ENCODE data around the gene CBARP.
A peak's percentile ranks its signal among the peaks of the same experiment; 100 is the strongest.

CBARP gene

DNA sequence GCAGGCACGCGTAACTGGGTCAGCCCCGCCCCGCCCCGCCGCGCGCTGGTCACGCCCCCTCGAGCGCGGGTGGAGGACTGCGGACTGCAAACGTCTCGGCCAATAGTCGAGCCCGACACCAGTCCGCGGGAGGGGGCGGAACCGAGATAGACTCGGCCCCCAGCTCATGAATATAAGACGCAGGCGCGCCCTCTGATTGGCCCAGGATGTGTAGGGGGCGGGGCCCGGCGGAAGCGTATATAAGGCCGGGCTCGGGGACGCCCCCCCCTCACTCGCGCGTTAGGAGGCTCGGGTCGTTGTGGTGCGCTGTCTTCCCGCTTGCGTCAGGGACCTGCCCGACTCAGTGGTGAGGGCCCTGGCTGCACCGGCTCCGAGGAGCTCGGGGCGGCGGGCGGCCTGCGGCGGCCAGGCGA is 31.3 kb upstream of the CBARP start, which contains the start of gene CIRBP:
Gene CIRBP, plus strand, starts transcription at position 268 of the 413 bp plus-strand sequence. CDS start 1,602 bp downstream, outside the sequence.
- Histone ChIP-seq H3K9me3 (ENCODE audit: severe bottlenecking) (no peaks in the 10 kb centered on the region), H3K36me3 (ENCODE audit: low read depth) (peaks cover 42% of the 10 kb centered on the region), H3K27me3 (ENCODE audit: insufficient read depth, poor library complexity, severe bottlenecking) (no peaks in the 10 kb centered on the region), H3K27ac (ENCODE audit: poor library complexity, severe bottlenecking) (peak within 1 kb of the TSS; percentile 97), H3K4me3 (ENCODE audit: severe bottlenecking) (peak within 1 kb of the TSS; percentile 82), H3K4me1 (ENCODE audit: insufficient read depth, poor library complexity, severe bottlenecking) (peaks cover 9% of the 10 kb centered on the region)
- TF ChIP-seq CTCF (IDR thresholded peaks at IDR 0.05; ENCODE audit: poor library complexity, severe bottlenecking): no peak
- DNase-seq (ENCODE audit: low spot score) (peak; percentile 98), ATAC-seq (ENCODE audit: low read depth) (peak; percentile 57)

DNA sequence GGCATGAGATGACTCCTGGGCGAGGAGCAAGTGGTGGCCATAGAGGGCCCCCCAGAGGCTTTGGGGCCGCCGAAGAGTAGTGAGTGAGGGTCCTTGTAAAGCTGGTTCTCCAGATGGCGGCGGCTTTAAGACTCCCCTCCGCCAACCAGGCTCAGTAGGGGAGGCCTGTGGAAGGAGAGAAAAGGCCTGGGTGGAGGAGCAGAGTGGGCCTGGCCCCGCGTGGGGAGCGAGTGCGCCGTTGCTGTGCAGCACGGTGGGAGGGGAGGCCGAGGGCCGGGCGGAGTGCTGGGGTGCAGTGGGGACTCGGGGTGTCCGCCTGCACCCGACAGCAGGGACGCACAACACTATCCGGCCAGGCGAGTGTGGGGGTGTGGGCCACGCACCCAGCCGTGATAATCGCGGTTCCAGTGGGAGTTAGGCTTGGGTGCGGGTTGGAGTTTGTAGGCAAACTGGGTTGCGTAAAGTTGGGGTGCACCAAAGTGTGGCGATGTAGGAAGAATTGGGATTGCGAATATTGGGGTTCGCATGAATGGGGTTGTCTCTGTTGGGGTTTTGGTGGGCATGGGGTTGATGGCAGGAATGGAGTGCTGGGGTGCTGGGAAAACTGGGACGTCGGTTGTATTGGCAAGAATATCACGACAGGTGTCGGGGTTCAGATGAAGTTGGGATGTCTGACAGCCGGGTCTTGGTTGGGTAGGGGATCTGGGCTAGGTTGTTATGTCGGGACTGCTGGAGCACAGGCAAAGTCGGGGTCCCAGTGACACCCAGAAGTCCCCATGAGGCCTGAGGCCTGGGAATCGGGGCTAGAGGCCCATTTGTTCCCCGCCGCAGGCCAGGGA is 30.6 kb upstream of the CBARP start:
- Histone ChIP-seq H3K4me3 (ENCODE audit: severe bottlenecking) (no peak overlapping the region), H3K4me1 (ENCODE audit: insufficient read depth, poor library complexity, severe bottlenecking) (peaks cover 7% of the 10 kb centered on the region), H3K27ac (ENCODE audit: poor library complexity, severe bottlenecking) (peak overlapping the region; percentile 97), H3K9me3 (ENCODE audit: severe bottlenecking) (no peaks in the 10 kb centered on the region), H3K27me3 (ENCODE audit: insufficient read depth, poor library complexity, severe bottlenecking) (no peaks in the 10 kb centered on the region), H3K36me3 (ENCODE audit: low read depth) (peaks cover 36% of the 10 kb centered on the region)
- DNase-seq (ENCODE audit: low spot score) (no peak), ATAC-seq (ENCODE audit: low read depth) (no peak)
- no peak for TF ChIP-seq CTCF (IDR thresholded peaks at IDR 0.05; ENCODE audit: poor library complexity, severe bottlenecking)

GRCh38 chr19:1267477-1268225 is 29.8 kb upstream of the CBARP start:
- Histone ChIP-seq H3K9me3 (ENCODE audit: severe bottlenecking) (no peaks in the 10 kb centered on the region), H3K4me1 (ENCODE audit: insufficient read depth, poor library complexity, severe bottlenecking) (peaks cover 7% of the 10 kb centered on the region), H3K36me3 (ENCODE audit: low read depth) (peaks cover 28% of the 10 kb centered on the region), H3K27ac (ENCODE audit: poor library complexity, severe bottlenecking) (peak overlapping the region; percentile 97), H3K27me3 (ENCODE audit: insufficient read depth, poor library complexity, severe bottlenecking) (no peaks in the 10 kb centered on the region), H3K4me3 (ENCODE audit: severe bottlenecking) (peak overlapping the region; percentile 33)
- no peak for TF ChIP-seq CTCF (IDR thresholded peaks at IDR 0.05; ENCODE audit: poor library complexity, severe bottlenecking)
- DNase-seq (ENCODE audit: low spot score) (no peak), ATAC-seq (ENCODE audit: low read depth) (no peak)

GRCh38 chr19:1266916-1267476 is 29.2 kb upstream of the CBARP start:
- H3K4me1 ChIP-seq (ENCODE audit: insufficient read depth, poor library complexity, severe bottlenecking): peaks cover 7% of the 10 kb centered on the region

More at GRCh38 chr19:1266916-1267476, 29.2 kb upstream of the CBARP start:
- Histone ChIP-seq H3K9me3 (ENCODE audit: severe bottlenecking) (no peaks in the 10 kb centered on the region), H3K36me3 (ENCODE audit: low read depth) (peaks cover 21% of the 10 kb centered on the region), H3K4me3 (ENCODE audit: severe bottlenecking) (peak overlapping the region; percentile 33), H3K27ac (ENCODE audit: poor library complexity, severe bottlenecking) (peak overlapping the region; percentile 97), H3K27me3 (ENCODE audit: insufficient read depth, poor library complexity, severe bottlenecking) (no peaks in the 10 kb centered on the region)
- DNase-seq (ENCODE audit: low spot score) (no peak), ATAC-seq (ENCODE audit: low read depth) (no peak)
- TF ChIP-seq CTCF (IDR thresholded peaks at IDR 0.05; ENCODE audit: poor library complexity, severe bottlenecking): peak; percentile 89
